HG03280 (cell line): ENCODE results near the gene QRFP.

Experiments used
- ATAC-seq: cut with Tn5 transposase; IDR thresholded peaks from one replicate; pipeline ENCODE4 v1.9.1; 2021; ENCODE audit warnings: mild to moderate bottlenecking, moderate library complexity; ENCODE audit not compliant: unreplicated experiment

QRFP gene

DNA sequence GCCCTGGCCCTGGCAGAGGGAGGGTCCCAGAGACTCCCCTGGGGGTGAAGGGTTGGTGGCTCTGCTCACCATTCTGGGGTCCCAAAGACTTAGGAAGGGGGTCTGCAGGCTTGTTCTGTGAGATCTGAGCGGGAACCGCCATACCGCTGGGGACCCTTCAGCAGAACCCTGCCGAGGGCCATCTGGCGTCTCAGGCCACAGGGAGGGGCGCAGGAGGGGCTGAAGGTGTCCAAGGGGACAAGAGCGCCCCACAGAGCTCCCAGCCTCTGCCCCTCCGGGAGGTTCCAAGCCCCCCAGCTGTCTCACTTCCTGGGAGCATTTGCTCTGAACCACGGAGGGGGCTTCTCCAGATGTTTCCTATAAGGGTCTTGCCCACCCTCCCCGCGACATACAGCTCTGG, 37.6 kb upstream of the QRFP start:
- ATAC-seq, result no peak

GRCh38 chr9:130933114-130934046, 36.8 kb upstream of the QRFP start:
- ATAC-seq, result no peak

DNA sequence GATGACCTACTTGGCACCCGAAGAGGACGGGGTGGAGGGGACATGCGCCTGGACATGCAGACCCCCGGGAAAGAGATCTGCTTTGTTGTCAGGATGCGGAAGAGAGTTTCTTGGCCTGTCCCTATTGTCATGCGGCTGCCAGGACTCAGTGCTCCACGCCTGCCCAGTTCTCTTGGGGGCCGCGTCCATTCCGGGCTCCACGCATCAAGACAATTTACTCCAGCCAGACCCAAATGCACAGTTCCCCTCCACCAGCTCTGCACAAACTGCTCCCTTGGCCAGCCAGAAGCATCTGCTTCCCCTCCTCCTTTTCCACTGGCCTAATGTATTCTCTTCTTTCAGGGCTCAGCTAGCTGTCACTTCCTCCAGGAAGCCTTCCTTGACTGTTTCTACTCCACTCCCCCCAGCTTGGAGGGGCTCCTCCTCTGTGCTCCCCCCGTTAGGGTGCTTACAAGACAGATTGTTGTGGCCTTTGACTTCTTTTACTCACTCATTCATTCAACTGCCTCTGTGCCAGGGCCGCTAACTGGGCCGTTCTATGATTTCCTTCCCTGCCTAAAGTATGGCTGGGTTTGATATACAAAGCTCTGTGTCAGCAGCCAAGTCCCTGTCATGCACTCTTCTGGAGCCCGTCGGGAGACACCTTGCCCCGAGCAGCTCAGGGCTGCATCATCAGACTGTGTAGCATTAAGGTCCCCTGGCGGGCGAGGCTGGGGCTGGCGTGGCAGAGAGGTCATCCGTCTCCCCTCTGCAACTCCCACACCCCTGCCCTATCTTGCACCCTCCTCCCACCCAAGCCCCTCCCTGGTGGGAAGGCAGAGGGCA, 35.9 kb upstream of the QRFP start:
- no peak for ATAC-seq

DNA sequence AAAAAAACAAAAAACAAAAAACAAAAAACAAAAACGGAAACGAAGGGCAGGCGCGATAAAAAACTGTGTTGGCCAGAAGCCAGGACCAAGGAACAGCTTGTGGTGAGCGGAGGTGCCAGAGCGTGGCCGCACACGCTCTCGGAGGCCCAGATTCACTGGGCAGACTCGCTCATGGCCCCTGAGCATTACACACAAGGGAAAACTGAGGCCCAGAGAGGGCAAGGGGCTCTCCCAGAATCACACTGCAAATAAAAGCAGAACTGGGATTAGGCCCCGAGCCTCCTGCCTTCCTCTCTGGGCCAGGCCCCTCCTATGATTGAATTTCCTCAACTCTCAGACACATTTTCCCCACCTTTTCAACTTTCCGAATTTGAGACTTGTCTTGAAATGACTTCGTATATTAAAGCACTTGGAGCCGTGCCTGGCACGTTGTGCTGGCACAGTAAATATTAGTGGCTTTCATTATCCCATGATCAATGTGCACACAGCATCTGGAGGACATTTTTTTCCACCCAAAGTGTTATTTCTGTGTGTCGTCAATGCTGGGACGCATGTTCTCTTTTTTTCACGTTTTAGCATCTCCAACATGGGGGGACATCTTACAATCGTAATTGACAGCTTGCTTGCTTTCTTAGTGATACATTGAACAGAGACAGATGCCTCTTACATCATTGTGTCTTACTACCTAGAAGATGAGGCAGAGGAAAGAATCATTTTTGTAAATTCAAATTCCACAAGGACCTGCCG, 35.1 kb upstream of the QRFP start:
- ATAC-seq, result no peak

- ATAC-seq, result no peak
Measured at GRCh38 chr9:130930804-130931349, 34.3 kb upstream of the QRFP start.

- no peak for ATAC-seq
Measured at GRCh38 chr9:130930132-130930803, 33.7 kb upstream of the QRFP start.

- ATAC-seq, result no peak
Measured at GRCh38 chr9:130929571-130930038, 33.0 kb upstream of the QRFP start.

- ATAC-seq, result no peak
Measured at GRCh38 chr9:130927995-130928900, 31.6 kb upstream of the QRFP start.

- no peak for ATAC-seq
Measured at GRCh38 chr9:130927338-130927737, 30.7 kb upstream of the QRFP start.

GRCh38 chr9:130925050-130925678, 28.6 kb upstream of the QRFP start:
- ATAC-seq, result no peak

- ATAC-seq, result no peak
Measured at GRCh38 chr9:130924448-130924788, 27.8 kb upstream of the QRFP start.

GRCh38 chr9:130923611-130924447, 27.2 kb upstream of the QRFP start:
- no peak for ATAC-seq

DNA sequence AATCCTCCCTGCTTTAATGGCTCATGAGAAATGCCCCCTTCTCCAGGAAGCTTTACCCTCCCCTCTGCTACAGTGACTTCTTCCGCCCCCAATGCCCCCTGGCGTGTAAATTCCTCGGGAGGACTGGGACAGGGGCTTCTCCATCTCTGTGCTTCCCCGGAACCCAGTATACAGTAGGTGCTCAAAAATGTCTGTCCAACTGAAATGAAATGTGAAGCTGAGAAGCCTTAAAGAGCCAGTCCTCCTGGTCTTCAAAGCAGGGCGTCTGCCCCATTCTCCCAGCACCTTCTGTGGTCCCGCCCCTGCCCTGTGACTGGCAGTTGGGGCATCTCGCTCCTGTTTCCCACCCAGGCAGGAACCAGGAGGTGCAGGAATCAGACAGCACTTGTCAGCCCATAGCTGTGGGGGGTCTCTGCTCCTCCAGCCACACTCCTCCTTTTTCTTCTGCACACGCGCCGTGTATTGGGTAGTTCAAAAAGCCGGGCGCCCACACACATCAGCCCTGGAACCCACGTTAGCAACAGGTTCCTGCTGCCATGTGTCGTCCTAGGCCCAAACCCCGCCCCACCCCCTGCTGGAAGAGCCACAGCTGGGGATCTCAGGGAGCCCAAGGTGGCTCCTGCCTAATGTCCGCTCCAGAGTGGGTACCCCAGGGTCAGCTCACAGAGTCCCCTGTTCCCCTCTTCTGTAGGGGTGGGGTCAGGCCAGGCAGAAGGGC, 26.4 kb upstream of the QRFP start:
- ATAC-seq, result no peak

GRCh38 chr9:130921989-130922892, 25.6 kb upstream of the QRFP start:
- ATAC-seq, result no peak

DNA sequence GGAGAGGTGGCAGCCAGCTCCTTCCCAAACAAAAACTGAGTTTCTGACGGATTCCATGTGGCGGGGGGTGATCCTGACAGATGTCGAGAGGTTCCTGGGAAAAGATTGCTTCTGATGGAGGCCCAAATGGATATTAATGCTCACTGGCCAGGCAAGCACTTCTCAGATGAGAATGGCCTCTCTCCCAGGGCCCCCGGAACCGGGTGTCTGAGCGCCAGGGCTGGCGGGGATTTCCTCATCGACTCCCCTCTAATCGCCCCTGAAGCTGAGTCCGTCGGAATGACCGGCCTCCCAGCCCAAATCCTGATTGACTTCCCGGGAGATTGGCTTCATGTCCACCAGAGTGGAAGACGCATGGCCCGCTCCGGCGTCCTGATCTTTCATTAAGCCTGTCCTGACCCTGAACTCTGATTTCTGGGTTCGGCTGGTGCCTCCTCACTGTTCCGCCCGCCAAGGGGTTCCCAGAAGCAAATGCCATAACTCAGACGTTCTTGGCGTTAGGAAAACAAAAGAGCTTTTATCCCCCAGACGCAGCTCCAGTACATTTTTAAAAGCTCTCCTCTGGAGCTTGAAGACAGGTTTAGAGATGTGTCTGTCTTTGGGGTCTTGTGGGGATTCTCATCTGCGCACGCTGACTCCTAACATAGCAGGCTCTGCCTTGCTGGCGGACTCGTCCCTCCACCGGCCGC, 24.8 kb upstream of the QRFP start:
- no peak for ATAC-seq
